Stimulated activated CD4-positive, alpha-beta T cell treated with anti-CD3 and anti-CD28 coated beads, Interleukin-12 subunit alpha, Interleukin-12 subunit beta, amount 100 ng/mL, for 24 hours (primary cell): ENCODE results near the gene FAAH2.
A peak's percentile ranks its signal among the peaks of the same experiment; 100 is the strongest.
"Not testable (repeated sequence)": the region's sequence is repeated elsewhere in the genome, so short reads cannot be mapped to it uniquely, and the experiment has no call there.

Experiments used
- DNase-seq, 2 experiments: peaks; one replicate each; pipeline ENCODE4 v3.0.0-alpha.2; 2020; ENCODE audit warnings: low read depth in 2 of 2

Gene FAAH2

GRCh38 chrX:57286507-57287251 is at the start of gene FAAH2:
Gene FAAH2 (plus strand): TSS chrX:57286706. CDS start chrX:57286826, 120 bp downstream.
- DNase-seq: peak; percentile 25 to 32

GRCh38 chrX:57241967-57242366 is 44.5 kb upstream of the FAAH2 start:
- DNase-seq: no peak

- no peak for DNase-seq
These were observed 34.5 kb upstream of the FAAH2 start for GRCh38 chrX:57251965-57252364.

- DNase-seq: no peak
These were observed 21.4 kb upstream of the FAAH2 start for GRCh38 chrX:57265126-57265525.

GRCh38 chrX:57266275-57266674 is 20.2 kb upstream of the FAAH2 start:
- DNase-seq: no peak

GRCh38 chrX:57266871-57267270 is 19.6 kb upstream of the FAAH2 start:
- no peak for DNase-seq

GRCh38 chrX:57267308-57267707 is 19.2 kb upstream of the FAAH2 start:
- no peak for DNase-seq

GRCh38 chrX:57270980-57271379 is 15.5 kb upstream of the FAAH2 start:
- no peak for DNase-seq

GRCh38 chrX:57282568-57282967 is 3.9 kb upstream of the FAAH2 start:
- DNase-seq: no peak

GRCh38 chrX:57285001-57285400 is 1.5 kb upstream of the FAAH2 start:
- DNase-seq: no peak

GRCh38 chrX:57289089-57289488 is 2.6 kb downstream of the FAAH2 start:
- no peak for DNase-seq

GRCh38 chrX:57294961-57295360 is 8.5 kb downstream of the FAAH2 start:
- DNase-seq: no peak

- not testable (repeated sequence) for DNase-seq
These were observed 9.2 kb downstream of the FAAH2 start for GRCh38 chrX:57295679-57296078.

- no peak for DNase-seq
These were observed 27.2 kb downstream of the FAAH2 start for GRCh38 chrX:57313583-57314215.

GRCh38 chrX:57329008-57329407 is 42.5 kb downstream of the FAAH2 start:
- DNase-seq: no peak

GRCh38 chrX:57335790-57336189 is 49.3 kb downstream of the FAAH2 start:
- DNase-seq: not testable (repeated sequence)

- DNase-seq: no peak
These were observed 67.1 kb downstream of the FAAH2 start for GRCh38 chrX:57353472-57354132.

- DNase-seq: no peak
These were observed 77.6 kb downstream of the FAAH2 start for GRCh38 chrX:57364145-57364544.

- DNase-seq: no peak
These were observed 79.9 kb downstream of the FAAH2 start for GRCh38 chrX:57366430-57366829.

- DNase-seq: no peak
These were observed 81.1 kb downstream of the FAAH2 start for GRCh38 chrX:57367649-57368048.

- DNase-seq: no peak
These were observed 81.7 kb downstream of the FAAH2 start for GRCh38 chrX:57368158-57368557.

- no peak for DNase-seq
These were observed 92.8 kb downstream of the FAAH2 start for GRCh38 chrX:57379296-57379695.
